Uterus (tissue), 4 donors: Measurements from ENCODE around the gene FOXM1. TPM values are rescaled to one million over a fixed set of nuclear protein-coding genes. Genes with fewer than 3 reads are reported as not detected.

Source experiments
- DNase-seq, 2 donors: peaks; one replicate each; pipeline ENCODE4 v3.0.0-alpha.2; 2019 to 2020
- H3K27ac ChIP-seq, 2 donors: fragments of 200-600 bp; sonication (generic); 1 replicate in 1 of 2; 2 replicates in 1 of 2; pipeline ENCODE4 v1.5.1; 2016 to 2018
- H3K27me3 ChIP-seq, 2 donors: fragments of 200-600 bp; sonication (generic); one replicate each; pipeline ENCODE4 v1.5.1; 2018 to 2019; ENCODE audit warnings: control low read depth in 1 of 2
- H3K36me3 ChIP-seq, 2 donors: fragments of 200-600 bp; sonication (generic); one replicate each; pipeline ENCODE4 v1.5.1; 2019; ENCODE audit warnings: control low read depth in 1 of 2
- H3K4me1 ChIP-seq, 2 donors: fragments of 200-600 bp; sonication (generic); one replicate each; pipeline ENCODE4 v1.5.1; 2018 to 2019; ENCODE audit warnings: control low read depth in 1 of 2
- H3K4me3 ChIP-seq, 2 donors: fragments of 200-600 bp; sonication (generic); 1 replicate in 1 of 2; 2 replicates in 1 of 2; pipeline ENCODE4 v1.5.1; 2018 to 2019; ENCODE audit warnings: mild to moderate bottlenecking in 1 of 2
- H3K9me3 ChIP-seq, 2 donors: fragments of 200-600 bp; sonication (generic); one replicate each; pipeline ENCODE4 v1.5.1; 2019; ENCODE audit warnings: control low read depth in 1 of 2
- CTCF ChIP-seq, 4 experiments: fragments of 200-600 bp in 2 of 4; fragments of 450-650 bp in 2 of 4; sonication (generic) in 2 of 4; IDR thresholded peaks; one replicate each; pipeline ENCODE4 v1.5.1; 2016 to 2019; ENCODE audit warnings: antibody characterized with exemption in 4 of 4, mild to moderate bottlenecking in 2 of 4, moderate library complexity in 1 of 4
- POLR2A ChIP-seq, 2 donors: fragments of 450-650 bp; IDR thresholded peaks; one replicate each; pipeline ENCODE4 v1.6.1; 2016; ENCODE audit warnings: antibody characterized with exemption in 2 of 2, mild to moderate bottlenecking in 1 of 2, moderate library complexity in 1 of 2
- intact Hi-C: fragments of 100-400 bp; cut with DNase I; formaldehyde crosslinking; loops from one replicate; pipeline ENCODE4 v1.15.1; 2023; ENCODE audit warnings: low total_unique reads
- total RNA-seq, 4 donors: library from RNA; depleted of rRNA in 3 of 4; stranded (reverse); fragments of >200 nt in 3 of 4; gene quantifications; one replicate each; pipeline versions ENCODE4 v1.1.0 to v1.2.4, GENCODE V29; 2014 to 2023
- donor health status: DM: yes; HTN: yes; CAD: no.

The FOXM1 gene
- 1 to 10 TPM in 1 of 4 donors, not detected in 3; 9.6 TPM for total RNA-seq

GRCh38 chr12:2877047-2877952, at the start of gene FOXM1, which contains the start of gene RHNO1:
FOXM1 (minus strand) TSS chr12:2877174; CDS start chr12:2874478, 2,696 bp downstream.
RHNO1 (plus strand) TSS chr12:2877223; CDS start chr12:2885367, 8,144 bp downstream.
- TF ChIP-seq POLR2A (IDR thresholded peaks at IDR 0.05) (peak; percentile 39 to 79), CTCF (IDR thresholded peaks at IDR 0.05) (peak in 3 of 4 experiments; percentile 34 to 38 (median 34))
- no peaks in the 10 kb centered on the region for H3K36me3 ChIP-seq
- H3K4me1 ChIP-seq: peaks cover 0 to 12% of the 10 kb centered on the region in 2 donors
- H3K27me3 ChIP-seq: no peaks in the 10 kb centered on the region
- peak; percentile 91 for DNase-seq
- intact Hi-C loops: no loop called here
- no peaks in the 10 kb centered on the region for H3K9me3 ChIP-seq
- peak within 1 kb of the TSS; percentile 92 to 95 for H3K27ac ChIP-seq
- peak within 1 kb of the TSS; percentile 62 to 72 for H3K4me3 ChIP-seq

- DNase-seq: no peak
- Histone ChIP-seq H3K4me3 (no peak overlapping the region), H3K36me3 (no peaks in the 10 kb centered on the region), H3K4me1 (no peaks in the 10 kb centered on the region), H3K9me3 (no peaks in the 10 kb centered on the region), H3K27me3 (no peaks in the 10 kb centered on the region), H3K27ac (no peak overlapping the region)
- no peak for TF ChIP-seq POLR2A (IDR thresholded peaks at IDR 0.05)
- TF ChIP-seq CTCF (IDR thresholded peaks at IDR 0.05): no peak
- intact Hi-C loops: no loop called here
These were observed 48.5 kb upstream of the FOXM1 start for GRCh38 chr12:2925322-2925995.

- no peaks in the 10 kb centered on the region for H3K9me3 ChIP-seq
- H3K27me3 ChIP-seq: no peaks in the 10 kb centered on the region
- DNase-seq: no peak
- no peaks in the 10 kb centered on the region for H3K36me3 ChIP-seq
- no peak overlapping the region for H3K4me3 ChIP-seq
- no peak for TF ChIP-seq CTCF (IDR thresholded peaks at IDR 0.05)
- no peak for TF ChIP-seq POLR2A (IDR thresholded peaks at IDR 0.05)
- H3K4me1 ChIP-seq: no peaks in the 10 kb centered on the region
- intact Hi-C loops: no loop called here
- H3K27ac ChIP-seq: no peak overlapping the region
These were observed 47.0 kb upstream of the FOXM1 start for GRCh38 chr12:2924019-2924418.

GRCh38 chr12:2923057-2923456, 46.1 kb upstream of the FOXM1 start:
- Histone ChIP-seq H3K4me3 (no peak overlapping the region), H3K36me3 (no peaks in the 10 kb centered on the region), H3K27me3 (no peaks in the 10 kb centered on the region), H3K27ac (no peak overlapping the region), H3K9me3 (no peaks in the 10 kb centered on the region), H3K4me1 (no peaks in the 10 kb centered on the region)
- no peak for TF ChIP-seq POLR2A (IDR thresholded peaks at IDR 0.05)
- TF ChIP-seq CTCF (IDR thresholded peaks at IDR 0.05): no peak
- intact Hi-C loops: no loop called here
- no peak for DNase-seq

- Histone ChIP-seq H3K36me3 (no peaks in the 10 kb centered on the region), H3K27ac (no peak overlapping the region), H3K27me3 (no peaks in the 10 kb centered on the region), H3K4me1 (no peaks in the 10 kb centered on the region), H3K4me3 (no peak overlapping the region), H3K9me3 (no peaks in the 10 kb centered on the region)
- DNase-seq: no peak
- TF ChIP-seq CTCF (IDR thresholded peaks at IDR 0.05) (no peak), POLR2A (IDR thresholded peaks at IDR 0.05) (no peak)
- intact Hi-C loops: no loop called here
These were observed 45.4 kb upstream of the FOXM1 start for GRCh38 chr12:2922329-2922728.
